Activated CD8-positive, alpha-beta T cell treated with anti-CD3 and anti-CD28 coated beads for 36 hours (primary cell): Measurements from ENCODE around the gene FHAD1. TPM values are rescaled to one million over a fixed set of nuclear protein-coding genes. Genes with fewer than 3 reads are reported as not detected.

ENCODE experiments used
- ATAC-seq: fragments of 200-7000 bp; cut with Tn5 transposase; one replicate; pipeline ENCODE4 v1.10.0; 2021; ENCODE audit warnings: mild to moderate bottlenecking, moderate library complexity
- CTCF ChIA-PET: fragments of 350-600 bp; sonication (Branson Sonifier 250); formaldehyde crosslinking; loops from one replicate; lab custom pipeline; 2021; ENCODE audit warnings: antibody characterized with exemption; lab: Charles Lee
- POLR2A ChIA-PET: fragments of 350-600 bp; sonication (Branson Sonifier 250); formaldehyde crosslinking; loops from one replicate; lab custom pipeline; 2021; ENCODE audit warnings: antibody characterized with exemption; lab: Charles Lee
- DNase-seq: peaks from one replicate; pipeline ENCODE4 v3.0.0-alpha.2; 2020
- H3K27ac Mint-ChIP-seq: one replicate; pipeline ENCODE4 v1.8.0; 2021; ENCODE audit warnings: mild to moderate bottlenecking, mixed read lengths
- H3K27me3 Mint-ChIP-seq: one replicate; pipeline ENCODE4 v1.8.0; 2021; ENCODE audit warnings: mixed read lengths
- H3K36me3 Mint-ChIP-seq: one replicate; pipeline ENCODE4 v1.8.0; 2021; ENCODE audit warnings: low read depth, mixed read lengths
- H3K4me1 Mint-ChIP-seq: one replicate; pipeline ENCODE4 v1.8.0; 2021; ENCODE audit warnings: low read depth, mixed read lengths
- H3K4me3 Mint-ChIP-seq: one replicate; pipeline ENCODE4 v1.8.0; 2021; ENCODE audit warnings: mild to moderate bottlenecking, moderate library complexity, mixed read lengths
- H3K9me3 Mint-ChIP-seq: one replicate; pipeline ENCODE4 v1.8.0; 2021; ENCODE audit warnings: mixed read lengths
- CTCF ChIP-seq: fragments of 200-600 bp; IDR thresholded peaks from one replicate; pipeline ENCODE4 v1.8.0; 2022; ENCODE audit warnings: antibody characterized with exemption, mild to moderate bottlenecking
- intact Hi-C: fragments of 100-400 bp; cut with micrococcal nuclease; formaldehyde crosslinking; loops from one replicate; pipeline ENCODE4 v1.10.0; 2022
- total RNA-seq, 2 experiments: library from RNA; stranded (reverse); gene quantifications; one replicate each; pipeline ENCODE4 v1.2.3, GENCODE V29; 2021

The FHAD1 gene
- total RNA-seq, 2 experiments from 2014 or later, result 0.07 to 0.16 TPM

- ATAC-seq (no peak), DNase-seq (no peak)
- intact Hi-C loops, result loop anchor here (1.0 kb wide), 1 partner anchor 107 kb away; no protein-coding TSS in a partner anchor
- Mint-ChIP-seq H3K27ac (no peak overlapping the region), H3K27me3 (peaks cover 4% of the 10 kb centered on the region), H3K4me3 (no peak overlapping the region), H3K36me3 (no peaks in the 10 kb centered on the region), H3K4me1 (peaks cover 4% of the 10 kb centered on the region), H3K9me3 (peaks cover 5% of the 10 kb centered on the region)
- TF ChIP-seq CTCF, result no peak
- POLR2A ChIA-PET, result interaction anchor here (0.8 to 1.3 kb wide), 5 partner anchors 16 to 155 kb away, joined by 3 to 6 read pairs (median 3); no protein-coding TSS in a partner anchor
- CTCF ChIA-PET, result interaction anchor here (0.7 to 4.8 kb wide), 38 partner anchors 9 to 311 kb away, joined by 3 to 108 read pairs (median 4); partner anchors contain the start of gene CTRC
Observed at GRCh38 chr1:15323989-15324868, 77.2 kb downstream of the FHAD1 start.

GRCh38 chr1:15324869-15325335, 77.9 kb downstream of the FHAD1 start:
- Mint-ChIP-seq H3K27me3 (peaks cover 5% of the 10 kb centered on the region), H3K27ac (no peak overlapping the region), H3K4me3 (no peak overlapping the region), H3K9me3 (peaks cover 5% of the 10 kb centered on the region), H3K4me1 (peaks cover 4% of the 10 kb centered on the region), H3K36me3 (no peaks in the 10 kb centered on the region)
- no peak for TF ChIP-seq CTCF
- ChIA-PET CTCF (interaction anchor here (0.9 to 4.8 kb wide), 12 partner anchors 8 to 208 kb away, joined by 3 to 108 read pairs (median 5); no protein-coding TSS in a partner anchor), POLR2A (interaction anchor here (1.0 kb wide), 1 partner anchor 15 kb away, joined by 3 read pairs; no protein-coding TSS in a partner anchor)
- no peak for ATAC-seq
- DNase-seq, result no peak
- intact Hi-C loops, result no loop called here

- ATAC-seq (no peak), DNase-seq (peak; percentile 24)
- ChIA-PET CTCF (interaction anchor here (1.2 to 4.8 kb wide), 3 partner anchors 8 to 196 kb away, joined by 3 to 108 read pairs (median 26); no protein-coding TSS in a partner anchor), POLR2A (no interaction called here)
- intact Hi-C loops, result no loop called here
- Mint-ChIP-seq H3K27me3 (peaks cover 5% of the 10 kb centered on the region), H3K4me1 (peaks cover 4% of the 10 kb centered on the region), H3K36me3 (no peaks in the 10 kb centered on the region), H3K9me3 (peaks cover under 1% of the 10 kb centered on the region), H3K27ac (no peak overlapping the region), H3K4me3 (no peak overlapping the region)
- no peak for TF ChIP-seq CTCF
Observed at GRCh38 chr1:15325375-15326085, 78.5 kb downstream of the FHAD1 start.

GRCh38 chr1:15326691-15327588, 79.9 kb downstream of the FHAD1 start:
- Mint-ChIP-seq H3K4me3 (no peak overlapping the region), H3K36me3 (no peaks in the 10 kb centered on the region), H3K9me3 (no peaks in the 10 kb centered on the region), H3K4me1 (peaks cover 4% of the 10 kb centered on the region), H3K27ac (no peak overlapping the region), H3K27me3 (peaks cover 5% of the 10 kb centered on the region)
- DNase-seq, result no peak
- ChIA-PET CTCF (no interaction called here), POLR2A (no interaction called here)
- ATAC-seq, result no peak
- intact Hi-C loops, result no loop called here
- no peak for TF ChIP-seq CTCF
